ENCODE data around the gene MRO. TPM values are rescaled to one million over a fixed set of nuclear protein-coding genes. Genes with fewer than 3 reads are reported as not detected.
A peak's percentile ranks its signal among the peaks of the same experiment; 100 is the strongest.

The MRO gene
- total RNA-seq, 4 donors from 2014 or later = 0.18 to 1.4 (median 0.49) TPM; not detected in 1

DNA sequence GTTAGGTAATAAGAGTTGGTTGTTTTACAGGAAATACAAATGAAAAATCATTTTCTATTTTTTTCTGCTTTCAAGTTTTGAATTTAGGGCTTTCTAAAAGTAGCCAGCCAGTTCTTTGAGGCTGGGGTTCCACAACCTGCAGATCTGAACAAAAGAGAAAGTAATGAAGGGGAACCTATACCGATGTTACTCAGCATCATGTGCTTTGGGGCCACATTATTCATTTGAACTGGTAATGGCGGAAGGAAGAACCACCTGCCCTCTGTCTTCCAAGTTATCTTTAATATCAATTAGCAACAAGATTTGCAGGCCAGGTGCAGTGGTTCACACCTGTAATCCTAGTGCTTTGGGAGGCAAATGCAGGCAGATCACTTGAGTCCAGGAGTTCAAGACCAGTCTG, 12.9 kb upstream of the MRO start:
- Histone ChIP-seq H3K4me1 (peaks cover 0 to 4% of the 10 kb centered on the region in 2 donors), H3K36me3 (no peaks in the 10 kb centered on the region), H3K27ac (no peak overlapping the region), H3K4me3 (no peak overlapping the region), H3K27me3 (no peaks in the 10 kb centered on the region), H3K9me3 (no peaks in the 10 kb centered on the region)
- intact Hi-C loops (cut with DNase I; ENCODE audit: low total_unique reads) (no loop called here), in situ Hi-C loops (cut with MboI; ENCODE audit: low sequenced_read_pairs in 4 of 4) (no loop called here)
- DNase-seq (no peak), ATAC-seq (no peak)
- no peak for TF ChIP-seq POLR2A (IDR thresholded peaks at IDR 0.05)
- TF ChIP-seq, protein P1, sequence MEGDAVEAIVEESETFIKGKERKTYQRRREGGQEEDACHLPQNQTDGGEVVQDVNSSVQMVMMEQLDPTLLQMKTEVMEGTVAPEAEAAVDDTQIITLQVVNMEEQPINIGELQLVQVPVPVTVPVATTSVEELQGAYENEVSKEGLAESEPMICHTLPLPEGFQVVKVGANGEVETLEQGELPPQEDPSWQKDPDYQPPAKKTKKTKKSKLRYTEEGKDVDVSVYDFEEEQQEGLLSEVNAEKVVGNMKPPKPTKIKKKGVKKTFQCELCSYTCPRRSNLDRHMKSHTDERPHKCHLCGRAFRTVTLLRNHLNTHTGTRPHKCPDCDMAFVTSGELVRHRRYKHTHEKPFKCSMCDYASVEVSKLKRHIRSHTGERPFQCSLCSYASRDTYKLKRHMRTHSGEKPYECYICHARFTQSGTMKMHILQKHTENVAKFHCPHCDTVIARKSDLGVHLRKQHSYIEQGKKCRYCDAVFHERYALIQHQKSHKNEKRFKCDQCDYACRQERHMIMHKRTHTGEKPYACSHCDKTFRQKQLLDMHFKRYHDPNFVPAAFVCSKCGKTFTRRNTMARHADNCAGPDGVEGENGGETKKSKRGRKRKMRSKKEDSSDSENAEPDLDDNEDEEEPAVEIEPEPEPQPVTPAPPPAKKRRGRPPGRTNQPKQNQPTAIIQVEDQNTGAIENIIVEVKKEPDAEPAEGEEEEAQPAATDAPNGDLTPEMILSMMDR (IDR thresholded peaks at IDR 0.05 in 4 of 5, conservative IDR thresholded peaks at IDR 0.05 in 1 of 5) = no peak

DNA sequence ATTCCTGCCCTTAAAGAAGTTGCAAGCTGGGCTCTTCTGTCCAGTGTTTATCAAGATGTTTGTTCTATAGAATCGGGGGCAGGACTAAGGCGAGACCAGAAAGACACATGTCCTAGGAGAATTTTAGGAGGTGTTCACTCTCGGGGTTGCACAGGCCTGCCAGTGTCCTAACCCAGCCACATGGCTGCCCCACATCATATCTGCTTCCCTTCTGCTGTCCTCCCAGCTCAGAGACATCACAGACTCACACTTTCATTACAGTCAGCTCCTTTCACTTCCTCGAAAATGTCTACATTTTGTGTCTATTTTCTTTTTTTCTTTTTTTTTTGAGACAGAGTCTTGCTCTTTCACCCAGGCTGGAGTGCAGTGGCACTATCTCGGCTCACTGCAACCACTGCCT, 10.7 kb upstream of the MRO start:
- in situ Hi-C loops (cut with MboI; ENCODE audit: low sequenced_read_pairs in 4 of 4) (no loop called here), intact Hi-C loops (cut with DNase I; ENCODE audit: low total_unique reads) (no loop called here)
- no peak overlapping the region for H3K4me3 ChIP-seq
- ATAC-seq = no peak
- no peak for TF ChIP-seq POLR2A (IDR thresholded peaks at IDR 0.05)
- TF ChIP-seq, protein P1 (IDR thresholded peaks at IDR 0.05 in 4 of 5, conservative IDR thresholded peaks at IDR 0.05 in 1 of 5) = no peak
- H3K36me3 ChIP-seq = no peaks in the 10 kb centered on the region
- no peaks in the 10 kb centered on the region for H3K9me3 ChIP-seq
- H3K27me3 ChIP-seq = no peaks in the 10 kb centered on the region
- peaks cover 8 to 9% of the 10 kb centered on the region in 2 donors for H3K4me1 ChIP-seq
- H3K27ac ChIP-seq = no peak overlapping the region
- DNase-seq = no peak

DNA sequence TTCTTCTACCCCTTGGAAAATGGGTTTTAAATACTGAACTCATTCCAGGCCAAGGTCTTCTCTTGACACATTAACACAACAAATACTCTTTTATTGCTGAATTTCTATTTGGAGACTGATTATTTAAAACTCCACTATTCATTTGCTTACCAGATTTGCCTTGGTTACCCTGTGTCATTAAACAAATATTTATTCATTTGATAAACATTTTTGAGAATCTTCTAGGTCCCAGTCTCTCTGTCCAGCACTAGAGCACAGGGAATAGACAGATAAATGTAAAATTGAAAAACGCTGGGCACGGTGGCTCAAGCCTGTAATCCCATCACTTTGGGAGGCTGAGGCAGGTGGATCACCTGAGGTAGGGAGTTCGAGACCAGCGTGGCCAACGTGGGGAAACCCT, 9.8 kb upstream of the MRO start:
- no peak for ATAC-seq
- TF ChIP-seq, protein P1 (IDR thresholded peaks at IDR 0.05 in 4 of 5, conservative IDR thresholded peaks at IDR 0.05 in 1 of 5) = no peak
- TF ChIP-seq POLR2A (IDR thresholded peaks at IDR 0.05) = no peak
- DNase-seq = no peak
- in situ Hi-C loops (cut with MboI; ENCODE audit: low sequenced_read_pairs in 4 of 4) (no loop called here), intact Hi-C loops (cut with DNase I; ENCODE audit: low total_unique reads) (no loop called here)
- no peak overlapping the region for H3K4me3 ChIP-seq
- H3K4me1 ChIP-seq = peaks cover 9% of the 10 kb centered on the region in 2 donors
- no peak overlapping the region for H3K27ac ChIP-seq
- no peaks in the 10 kb centered on the region for H3K9me3 ChIP-seq
- no peaks in the 10 kb centered on the region for H3K27me3 ChIP-seq
- no peaks in the 10 kb centered on the region for H3K36me3 ChIP-seq

DNA sequence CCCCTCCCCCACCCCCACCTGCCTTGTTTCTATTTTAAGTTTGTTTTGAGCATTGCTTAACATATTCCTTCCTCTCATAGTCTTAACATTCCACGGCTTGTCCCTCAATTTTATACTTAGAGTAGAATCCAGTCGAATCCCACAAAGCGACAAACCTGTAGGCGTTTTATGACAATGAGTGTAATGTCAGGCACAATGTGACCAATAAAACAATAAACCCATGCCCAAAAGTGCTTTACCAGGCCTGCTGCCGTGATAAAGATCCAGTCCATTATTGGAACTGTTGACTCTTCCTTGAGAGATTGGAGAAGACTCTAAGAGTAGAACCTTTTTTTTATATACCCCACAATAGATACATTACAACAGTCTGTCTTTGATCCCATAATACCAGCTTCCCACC, 6.2 kb upstream of the MRO start:
- Histone ChIP-seq H3K36me3 (no peaks in the 10 kb centered on the region), H3K4me3 (no peak overlapping the region), H3K27me3 (no peaks in the 10 kb centered on the region), H3K27ac (peak overlapping the region in 2 of 4 donors; percentile 7 to 39), H3K9me3 (no peaks in the 10 kb centered on the region), H3K4me1 (peaks cover 9 to 14% of the 10 kb centered on the region in 2 donors)
- in situ Hi-C loops (cut with MboI; ENCODE audit: low sequenced_read_pairs in 4 of 4) (no loop called here), intact Hi-C loops (cut with DNase I; ENCODE audit: low total_unique reads) (no loop called here)
- no peak for TF ChIP-seq POLR2A (IDR thresholded peaks at IDR 0.05)
- TF ChIP-seq, protein P1 (IDR thresholded peaks at IDR 0.05 in 4 of 5, conservative IDR thresholded peaks at IDR 0.05 in 1 of 5) = no peak
- no peak for DNase-seq
- no peak for ATAC-seq

DNA sequence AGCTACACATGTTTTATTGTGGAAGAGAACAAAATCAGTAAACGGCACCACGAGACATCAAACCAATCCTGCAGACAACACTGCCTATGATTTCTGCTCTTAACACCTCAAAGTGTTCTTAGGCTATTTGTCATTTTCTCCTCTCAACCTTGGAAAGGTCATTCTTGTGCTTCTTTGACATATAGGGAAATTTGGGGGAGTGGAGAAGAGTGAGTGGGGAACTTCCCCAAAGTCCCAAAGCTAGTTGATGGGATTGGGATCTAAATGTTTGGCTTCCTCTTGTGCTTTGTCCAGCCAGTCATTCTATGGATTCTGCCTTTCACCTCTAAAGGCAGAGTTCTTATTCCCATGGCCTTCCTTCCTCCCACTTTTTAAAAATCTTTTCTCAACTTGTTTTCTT, 5.8 kb upstream of the MRO start:
- Histone ChIP-seq H3K4me1 (peaks cover 13 to 18% of the 10 kb centered on the region in 2 donors), H3K27me3 (no peaks in the 10 kb centered on the region), H3K9me3 (no peaks in the 10 kb centered on the region), H3K27ac (peak overlapping the region in 3 of 4 donors; percentile 7 to 44 (median 39)), H3K4me3 (no peak overlapping the region), H3K36me3 (no peaks in the 10 kb centered on the region)
- ATAC-seq (no peak), DNase-seq (no peak)
- in situ Hi-C loops (cut with MboI; ENCODE audit: low sequenced_read_pairs in 4 of 4) = no loop called here
- TF ChIP-seq, protein P1 (IDR thresholded peaks at IDR 0.05 in 4 of 5, conservative IDR thresholded peaks at IDR 0.05 in 1 of 5) = no peak
- TF ChIP-seq POLR2A (IDR thresholded peaks at IDR 0.05) = no peak
- intact Hi-C loops (cut with DNase I; ENCODE audit: low total_unique reads) = no loop called here
